Uterus (tissue), 4 donors: ENCODE results near the gene PRR5L. TPM values are rescaled to one million over a fixed set of nuclear protein-coding genes. Genes with fewer than 3 reads are reported as not detected.

Experiments
- DNase-seq, 2 donors: peaks; one replicate each; pipeline ENCODE4 v3.0.0-alpha.2; 2019 to 2020
- H3K27ac ChIP-seq, 2 donors: fragments of 200-600 bp; sonication (generic); 1 replicate in 1 of 2; 2 replicates in 1 of 2; pipeline ENCODE4 v1.5.1; 2016 to 2018
- H3K27me3 ChIP-seq, 2 donors: fragments of 200-600 bp; sonication (generic); one replicate each; pipeline ENCODE4 v1.5.1; 2018 to 2019; ENCODE audit warnings: control low read depth in 1 of 2
- H3K36me3 ChIP-seq, 2 donors: fragments of 200-600 bp; sonication (generic); one replicate each; pipeline ENCODE4 v1.5.1; 2019; ENCODE audit warnings: control low read depth in 1 of 2
- H3K4me1 ChIP-seq, 2 donors: fragments of 200-600 bp; sonication (generic); one replicate each; pipeline ENCODE4 v1.5.1; 2018 to 2019; ENCODE audit warnings: control low read depth in 1 of 2
- H3K4me3 ChIP-seq, 2 donors: fragments of 200-600 bp; sonication (generic); 1 replicate in 1 of 2; 2 replicates in 1 of 2; pipeline ENCODE4 v1.5.1; 2018 to 2019; ENCODE audit warnings: mild to moderate bottlenecking in 1 of 2
- H3K9me3 ChIP-seq, 2 donors: fragments of 200-600 bp; sonication (generic); one replicate each; pipeline ENCODE4 v1.5.1; 2019; ENCODE audit warnings: control low read depth in 1 of 2
- CTCF ChIP-seq, 4 experiments: fragments of 200-600 bp in 2 of 4; fragments of 450-650 bp in 2 of 4; sonication (generic) in 2 of 4; IDR thresholded peaks; one replicate each; pipeline ENCODE4 v1.5.1; 2016 to 2019; ENCODE audit warnings: antibody characterized with exemption in 4 of 4, mild to moderate bottlenecking in 2 of 4, moderate library complexity in 1 of 4
- POLR2A ChIP-seq, 2 donors: fragments of 450-650 bp; IDR thresholded peaks; one replicate each; pipeline ENCODE4 v1.6.1; 2016; ENCODE audit warnings: antibody characterized with exemption in 2 of 2, mild to moderate bottlenecking in 1 of 2, moderate library complexity in 1 of 2
- intact Hi-C: fragments of 100-400 bp; cut with DNase I; formaldehyde crosslinking; loops from one replicate; pipeline ENCODE4 v1.15.1; 2023; ENCODE audit warnings: low total_unique reads
- total RNA-seq, 4 donors: library from RNA; depleted of rRNA in 3 of 4; stranded (reverse); fragments of >200 nt in 3 of 4; gene quantifications; one replicate each; pipeline versions ENCODE4 v1.1.0 to v1.2.4, GENCODE V29; 2014 to 2023
- donor health status: DM: yes; HTN: yes; CAD: no.

Gene PRR5L
- total RNA-seq, 4 donors from 2014 or later = 7.7 to 62.1 (median 27.8) TPM

- H3K4me1 ChIP-seq = no peaks in the 10 kb centered on the region
- H3K4me3 ChIP-seq = no peak overlapping the region
- H3K36me3 ChIP-seq = no peaks in the 10 kb centered on the region
- H3K27me3 ChIP-seq = no peaks in the 10 kb centered on the region
- H3K9me3 ChIP-seq = no peaks in the 10 kb centered on the region
- no peak overlapping the region for H3K27ac ChIP-seq
- DNase-seq = no peak
- intact Hi-C loops = no loop called here
- TF ChIP-seq POLR2A (IDR thresholded peaks at IDR 0.05) (no peak), CTCF (IDR thresholded peaks at IDR 0.05) (no peak)
Measured at GRCh38 chr11:36485298-36486002, 189.4 kb downstream of the PRR5L start.

GRCh38 chr11:36487619-36488018, 191.5 kb downstream of the PRR5L start:
- Histone ChIP-seq H3K9me3 (no peaks in the 10 kb centered on the region), H3K4me1 (no peaks in the 10 kb centered on the region), H3K27ac (peak overlapping the region in 1 of 2 donors; percentile 11), H3K27me3 (no peaks in the 10 kb centered on the region), H3K4me3 (no peak overlapping the region), H3K36me3 (no peaks in the 10 kb centered on the region)
- TF ChIP-seq CTCF (IDR thresholded peaks at IDR 0.05) (no peak), POLR2A (IDR thresholded peaks at IDR 0.05) (no peak)
- DNase-seq = no peak
- intact Hi-C loops = no loop called here

GRCh38 chr11:36488096-36488495, 192.0 kb downstream of the PRR5L start:
- intact Hi-C loops = no loop called here
- H3K27me3 ChIP-seq = no peaks in the 10 kb centered on the region
- H3K4me1 ChIP-seq = no peaks in the 10 kb centered on the region
- H3K36me3 ChIP-seq = no peaks in the 10 kb centered on the region
- TF ChIP-seq CTCF (IDR thresholded peaks at IDR 0.05) (no peak), POLR2A (IDR thresholded peaks at IDR 0.05) (no peak)
- H3K9me3 ChIP-seq = no peaks in the 10 kb centered on the region
- DNase-seq = no peak
- H3K27ac ChIP-seq = no peak overlapping the region
- no peak overlapping the region for H3K4me3 ChIP-seq

- no peaks in the 10 kb centered on the region for H3K36me3 ChIP-seq
- TF ChIP-seq POLR2A (IDR thresholded peaks at IDR 0.05) (no peak), CTCF (IDR thresholded peaks at IDR 0.05) (no peak)
- intact Hi-C loops = no loop called here
Measured at GRCh38 chr11:36490026-36490806, 194.1 kb downstream of the PRR5L start.

GRCh38 chr11:36492724-36493304, 196.7 kb downstream of the PRR5L start:
- intact Hi-C loops = no loop called here
- Histone ChIP-seq H3K9me3 (no peaks in the 10 kb centered on the region), H3K36me3 (no peaks in the 10 kb centered on the region)

More at GRCh38 chr11:36490026-36490806, 194.1 kb downstream of the PRR5L start:
- no peak for DNase-seq
- H3K9me3 ChIP-seq = no peaks in the 10 kb centered on the region
- no peak overlapping the region for H3K4me3 ChIP-seq
- no peaks in the 10 kb centered on the region for H3K4me1 ChIP-seq
- H3K27ac ChIP-seq = no peak overlapping the region
- H3K27me3 ChIP-seq = no peaks in the 10 kb centered on the region

More at GRCh38 chr11:36492724-36493304, 196.7 kb downstream of the PRR5L start:
- H3K27me3 ChIP-seq = no peaks in the 10 kb centered on the region
- no peak overlapping the region for H3K4me3 ChIP-seq
- TF ChIP-seq POLR2A (IDR thresholded peaks at IDR 0.05) = no peak
- TF ChIP-seq CTCF (IDR thresholded peaks at IDR 0.05) = peak; percentile 55 to 77 (median 64)
- no peak overlapping the region for H3K27ac ChIP-seq
- DNase-seq = peak in 1 of 2 donors; percentile 23
- no peaks in the 10 kb centered on the region for H3K4me1 ChIP-seq
